Measurements from ENCODE around the gene NOG. TPM values are rescaled to one million over a fixed set of nuclear protein-coding genes. Genes with fewer than 3 reads are reported as not detected.
A peak's percentile ranks its signal among the peaks of the same experiment; 100 is the strongest.

Gene NOG
- total RNA-seq, 3 donors from 2014 or later, result 0.48 to 1.6 (median 0.88) TPM

DNA sequence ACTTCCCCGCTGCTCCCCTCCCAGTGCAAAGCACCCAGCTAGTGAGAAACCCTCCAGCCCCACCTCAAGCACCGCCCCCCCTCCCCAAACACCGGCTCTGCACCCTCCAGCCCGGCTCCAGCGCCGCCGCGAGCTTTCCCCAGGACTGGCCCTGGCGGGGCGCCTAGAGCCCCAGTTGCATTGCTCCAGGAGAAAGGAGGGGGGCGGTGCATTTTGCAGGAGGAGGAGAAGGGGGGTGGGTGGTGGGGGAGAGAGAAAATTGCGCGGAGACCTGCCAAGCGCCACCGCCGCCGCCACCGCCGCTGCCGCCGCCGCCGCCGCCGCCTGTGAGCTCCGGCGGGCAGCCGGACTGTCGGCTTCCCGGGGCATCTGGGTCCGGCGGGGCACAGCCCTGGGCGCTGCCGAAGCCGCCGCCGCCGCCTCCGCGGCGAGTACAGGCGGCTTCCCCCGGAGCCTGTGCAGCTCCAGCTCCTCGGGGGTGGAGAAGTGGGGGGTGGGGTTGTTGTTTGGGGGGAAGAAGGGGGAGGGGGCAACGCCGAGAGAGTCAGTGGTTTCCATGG lies 333 bp upstream of the NOG start:
- DNase-seq (ENCODE audit: low spot score in 2 of 2), result no peak
- H3K27ac ChIP-seq, result peak overlapping the region in 1 of 2 donors; percentile 67
- H3K27me3 ChIP-seq, result peaks cover 0 to 41% of the 10 kb centered on the region in 2 donors
- intact Hi-C loops (cut with DNase I; ENCODE audit: low total_unique reads), result loop anchor here (5.0 kb wide), 1 partner anchor 124 kb away; no protein-coding TSS in a partner anchor
- TF ChIP-seq POLR2AphosphoS5 (IDR thresholded peaks at IDR 0.05) (no peak), POLR2A (IDR thresholded peaks at IDR 0.05) (no peak)
- TF ChIP-seq, protein P1, sequence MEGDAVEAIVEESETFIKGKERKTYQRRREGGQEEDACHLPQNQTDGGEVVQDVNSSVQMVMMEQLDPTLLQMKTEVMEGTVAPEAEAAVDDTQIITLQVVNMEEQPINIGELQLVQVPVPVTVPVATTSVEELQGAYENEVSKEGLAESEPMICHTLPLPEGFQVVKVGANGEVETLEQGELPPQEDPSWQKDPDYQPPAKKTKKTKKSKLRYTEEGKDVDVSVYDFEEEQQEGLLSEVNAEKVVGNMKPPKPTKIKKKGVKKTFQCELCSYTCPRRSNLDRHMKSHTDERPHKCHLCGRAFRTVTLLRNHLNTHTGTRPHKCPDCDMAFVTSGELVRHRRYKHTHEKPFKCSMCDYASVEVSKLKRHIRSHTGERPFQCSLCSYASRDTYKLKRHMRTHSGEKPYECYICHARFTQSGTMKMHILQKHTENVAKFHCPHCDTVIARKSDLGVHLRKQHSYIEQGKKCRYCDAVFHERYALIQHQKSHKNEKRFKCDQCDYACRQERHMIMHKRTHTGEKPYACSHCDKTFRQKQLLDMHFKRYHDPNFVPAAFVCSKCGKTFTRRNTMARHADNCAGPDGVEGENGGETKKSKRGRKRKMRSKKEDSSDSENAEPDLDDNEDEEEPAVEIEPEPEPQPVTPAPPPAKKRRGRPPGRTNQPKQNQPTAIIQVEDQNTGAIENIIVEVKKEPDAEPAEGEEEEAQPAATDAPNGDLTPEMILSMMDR (IDR thresholded peaks at IDR 0.05), result no peak
- peak overlapping the region; percentile 46 to 73 (median 62) for H3K4me3 ChIP-seq
- H3K36me3 ChIP-seq, result no peaks in the 10 kb centered on the region
- no peaks in the 10 kb centered on the region for H3K9me3 ChIP-seq
- H3K4me1 ChIP-seq, result peaks cover 11% of the 10 kb centered on the region in 2 donors

DNA sequence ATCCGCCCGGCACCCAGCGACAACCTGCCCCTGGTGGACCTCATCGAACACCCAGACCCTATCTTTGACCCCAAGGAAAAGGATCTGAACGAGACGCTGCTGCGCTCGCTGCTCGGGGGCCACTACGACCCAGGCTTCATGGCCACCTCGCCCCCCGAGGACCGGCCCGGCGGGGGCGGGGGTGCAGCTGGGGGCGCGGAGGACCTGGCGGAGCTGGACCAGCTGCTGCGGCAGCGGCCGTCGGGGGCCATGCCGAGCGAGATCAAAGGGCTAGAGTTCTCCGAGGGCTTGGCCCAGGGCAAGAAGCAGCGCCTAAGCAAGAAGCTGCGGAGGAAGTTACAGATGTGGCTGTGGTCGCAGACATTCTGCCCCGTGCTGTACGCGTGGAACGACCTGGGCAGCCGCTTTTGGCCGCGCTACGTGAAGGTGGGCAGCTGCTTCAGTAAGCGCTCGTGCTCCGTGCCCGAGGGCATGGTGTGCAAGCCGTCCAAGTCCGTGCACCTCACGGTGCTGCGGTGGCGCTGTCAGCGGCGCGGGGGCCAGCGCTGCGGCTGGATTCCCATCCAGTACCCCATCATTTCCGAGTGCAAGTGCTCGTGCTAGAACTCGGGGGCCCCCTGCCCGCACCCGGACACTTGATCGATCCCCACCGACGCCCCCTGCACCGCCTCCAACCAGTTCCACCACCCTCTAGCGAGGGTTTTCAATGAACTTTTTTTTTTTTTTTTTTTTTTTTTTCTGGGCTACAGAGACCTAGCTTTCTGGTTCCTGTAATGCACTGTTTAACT lies 1.0 kb downstream of the NOG start:
- H3K27me3 ChIP-seq, result peaks cover 0 to 45% of the 10 kb centered on the region in 2 donors
- peak overlapping the region; percentile 46 to 73 (median 62) for H3K4me3 ChIP-seq
- no peak for DNase-seq (ENCODE audit: low spot score in 2 of 2)
- TF ChIP-seq, protein P1 (IDR thresholded peaks at IDR 0.05), result no peak
- TF ChIP-seq POLR2AphosphoS5 (IDR thresholded peaks at IDR 0.05) (no peak), POLR2A (IDR thresholded peaks at IDR 0.05) (no peak)
- H3K4me1 ChIP-seq, result peaks cover 11% of the 10 kb centered on the region in 2 donors
- intact Hi-C loops (cut with DNase I; ENCODE audit: low total_unique reads), result loop anchor here (5.0 kb wide), 1 partner anchor 123 kb away; no protein-coding TSS in a partner anchor
- H3K36me3 ChIP-seq, result no peaks in the 10 kb centered on the region
- H3K9me3 ChIP-seq, result no peaks in the 10 kb centered on the region
- peak overlapping the region; percentile 48 to 67 for H3K27ac ChIP-seq

DNA sequence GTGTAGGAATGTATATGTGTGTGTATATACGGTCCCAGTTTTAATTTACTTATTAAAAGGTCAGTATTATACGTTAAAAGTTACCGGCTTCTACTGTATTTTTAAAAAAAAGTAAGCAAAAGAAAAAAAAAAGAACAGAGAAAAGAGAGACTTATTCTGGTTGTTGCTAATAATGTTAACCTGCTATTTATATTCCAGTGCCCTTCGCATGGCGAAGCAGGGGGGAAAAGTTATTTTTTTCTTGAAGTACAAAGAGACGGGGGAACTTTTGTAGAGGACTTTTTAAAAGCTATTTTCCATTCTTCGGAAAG lies 1.6 kb downstream of the NOG start:
- no peak for DNase-seq (ENCODE audit: low spot score in 2 of 2)
- intact Hi-C loops (cut with DNase I; ENCODE audit: low total_unique reads), result no loop called here
- TF ChIP-seq POLR2AphosphoS5 (IDR thresholded peaks at IDR 0.05) (no peak), POLR2A (IDR thresholded peaks at IDR 0.05) (no peak)
- TF ChIP-seq, protein P1 (IDR thresholded peaks at IDR 0.05), result no peak
- peaks cover 11% of the 10 kb centered on the region in 2 donors for H3K4me1 ChIP-seq
- no peaks in the 10 kb centered on the region for H3K36me3 ChIP-seq
- H3K27ac ChIP-seq, result no peak overlapping the region
- no peaks in the 10 kb centered on the region for H3K9me3 ChIP-seq
- peaks cover 0 to 49% of the 10 kb centered on the region in 2 donors for H3K27me3 ChIP-seq
- peak overlapping the region; percentile 46 to 62 (median 61) for H3K4me3 ChIP-seq

DNA sequence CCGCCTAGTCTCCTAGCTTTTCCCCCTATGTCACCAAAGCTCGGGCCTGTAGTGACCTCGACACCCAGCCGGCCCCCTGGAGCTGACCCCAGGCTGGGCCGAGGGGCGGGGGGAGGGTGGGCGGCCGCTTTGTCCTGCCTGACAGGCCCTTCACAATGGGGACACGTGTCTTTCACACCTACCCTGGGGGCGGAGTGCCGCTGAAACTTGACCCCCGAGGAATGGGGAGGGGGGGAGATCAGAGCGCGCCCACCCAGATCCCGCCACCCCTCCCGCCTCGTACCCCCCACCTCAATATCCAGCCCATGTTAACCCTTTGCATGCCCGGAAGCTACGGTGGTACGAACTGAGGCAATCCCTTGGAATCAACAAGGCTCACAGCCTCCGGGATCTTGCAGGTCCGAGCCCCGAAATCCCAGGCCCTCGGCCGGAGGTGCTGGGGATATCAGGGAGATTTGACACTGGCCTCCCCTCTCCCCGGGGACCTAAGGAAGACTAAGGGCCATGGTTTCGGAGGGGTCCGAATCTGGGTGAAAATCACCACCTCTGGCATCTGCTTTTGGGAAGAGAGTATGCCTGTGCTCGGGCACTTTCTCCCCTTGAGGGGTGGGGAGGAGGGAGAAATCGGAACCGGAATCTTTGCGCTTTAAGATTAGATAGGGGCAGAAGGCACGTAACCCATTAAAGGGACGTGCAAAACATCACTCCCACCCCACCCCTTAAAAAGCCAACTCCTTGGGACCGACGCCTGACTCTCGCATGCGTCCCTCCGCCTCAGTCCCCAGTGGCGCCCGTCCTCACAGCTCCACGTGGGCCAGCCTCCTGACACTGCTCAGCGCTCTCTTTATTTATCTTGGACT lies 2.6 kb downstream of the NOG start:
- no peaks in the 10 kb centered on the region for H3K36me3 ChIP-seq
- H3K4me1 ChIP-seq, result peaks cover 11% of the 10 kb centered on the region in 2 donors
- DNase-seq (ENCODE audit: low spot score in 2 of 2), result no peak
- peak overlapping the region in 1 of 2 donors; percentile 43 for H3K27ac ChIP-seq
- intact Hi-C loops (cut with DNase I; ENCODE audit: low total_unique reads), result no loop called here
- TF ChIP-seq POLR2AphosphoS5 (IDR thresholded peaks at IDR 0.05) (no peak), POLR2A (IDR thresholded peaks at IDR 0.05) (no peak)
- TF ChIP-seq, protein P1 (IDR thresholded peaks at IDR 0.05), result no peak
- no peaks in the 10 kb centered on the region for H3K9me3 ChIP-seq
- peaks cover 0 to 55% of the 10 kb centered on the region in 2 donors for H3K27me3 ChIP-seq
- H3K4me3 ChIP-seq, result peak overlapping the region in 2 of 3 donors; percentile 61 to 62

All from breast epithelium (tissue), 4 donors.